ENCODE measurements around the gene SLC40A1. TPM values are rescaled to one million over a fixed set of nuclear protein-coding genes. Genes with fewer than 3 reads are reported as not detected.

SLC40A1 gene
- total and polyA plus RNA-seq, 2 of the 8 experiments (the other 6 are each of a cell fraction or from before 2014, with no cell fraction given), result 0.03 TPM; not detected in 1

DNA sequence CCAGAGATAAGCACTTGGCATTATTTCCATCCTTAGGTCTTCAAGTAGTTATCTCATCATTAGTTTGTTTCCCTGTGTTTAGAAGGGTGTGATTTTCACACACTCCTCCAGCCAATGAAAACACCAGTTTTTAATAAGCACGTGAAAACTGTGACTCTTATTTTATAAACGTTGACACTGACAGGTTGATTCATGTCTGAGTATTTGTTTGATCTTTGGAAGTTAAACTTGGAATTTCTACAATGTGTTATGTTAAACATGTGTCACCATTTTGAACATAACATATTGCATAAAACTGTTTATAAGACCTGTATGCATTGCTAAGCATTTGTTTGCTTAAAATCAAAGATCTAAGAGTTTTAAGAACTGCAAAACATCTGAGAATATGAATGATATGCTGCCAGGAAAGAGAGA, 27.6 kb downstream of the SLC40A1 start:
- Histone ChIP-seq H2BK120ac (replicated peaks; ENCODE audit: low read depth, low read length) (no peak overlapping the region), H2BK20ac (ENCODE audit: low read length) (no peak overlapping the region), H3K4ac (replicated peaks; ENCODE audit: insufficient read length, low read depth, low read length) (no peak overlapping the region), H3K14ac (ENCODE audit: insufficient read length) (no peak overlapping the region), H3K79me2 (ENCODE audit: control insufficient read depth in 1 of 2, insufficient read depth in 2 of 2, low read length in 2 of 2) (no peaks in the 10 kb centered on the region), H3K9me3 (ENCODE audit: insufficient read depth in 2 of 2, low read depth in 1 of 2, low read length in 1 of 2) (no peaks in the 10 kb centered on the region), H3K23ac (ENCODE audit: insufficient read length) (no peak overlapping the region), H3K56ac (replicated peaks; ENCODE audit: insufficient read length, low read depth, low read length) (no peak overlapping the region), H4K5ac (ENCODE audit: insufficient read length, low read depth, low read length) (no peak overlapping the region), H2AK5ac (ENCODE audit: low read depth, low read length) (no peak overlapping the region), H3K4me2 (ENCODE audit: insufficient read depth in 1 of 2, low read depth in 2 of 2, low read length in 2 of 2) (no peak overlapping the region), H3K27ac (ENCODE audit: low read depth, low read length) (no peak overlapping the region), H3K4me3 (ENCODE audit: extremely low read depth in 1 of 4, insufficient read depth in 2 of 4, low read depth in 3 of 4, low read length in 4 of 4) (no peak overlapping the region), H2BK5ac (ENCODE audit: low read depth, low read length) (no peak overlapping the region), H3K27me3 (replicated peaks in 1 of 4; ENCODE audit: control insufficient read depth in 3 of 4, extremely low read depth in 1 of 4, insufficient read depth in 3 of 4, low read length in 3 of 4) (no peaks in the 10 kb centered on the region), H2AFZ (ENCODE audit: low read length) (no peak overlapping the region), H2BK15ac (ENCODE audit: low read length) (no peak overlapping the region), H3K23me2 (ENCODE audit: low read depth, low read length) (no peaks in the 10 kb centered on the region), H3K36me3 (ENCODE audit: control insufficient read depth in 2 of 4, insufficient read depth in 4 of 4, low read length in 3 of 4) (no peaks in the 10 kb centered on the region), H3K4me1 (replicated peaks in 1 of 4; ENCODE audit: control insufficient read depth in 3 of 4, insufficient read depth in 4 of 4, low read length in 3 of 4) (peaks cover 0 to 6% (median 2%) of the 10 kb centered on the region in 4 experiments; a peak in 2 of 7 replicates), H3K18ac (ENCODE audit: extremely low read depth, low read length) (no peak overlapping the region), H4K8ac (ENCODE audit: extremely low read depth, insufficient read depth, low read length) (no peak overlapping the region), H3K9ac (replicated peaks in 1 of 4; ENCODE audit: extremely low read depth in 1 of 4, low read depth in 3 of 4, low read length in 3 of 4) (no peak overlapping the region), H3K79me1 (ENCODE audit: low read depth, low read length) (no peaks in the 10 kb centered on the region), H4K20me1 (replicated peaks in 1 of 2; ENCODE audit: control insufficient read depth in 1 of 2, insufficient read depth in 2 of 2, low read length in 2 of 2) (no peaks in the 10 kb centered on the region), H4K91ac (replicated peaks; ENCODE audit: insufficient read length, low read length) (no peak overlapping the region), H2BK12ac (ENCODE audit: low read depth, low read length) (no peak overlapping the region)
- DNase-seq (ENCODE audit: low read depth in 1 of 2, low spot score in 2 of 2), result no peak
- no peak for FAIRE-seq
- 77% methylated on average over 2 of the region's 2 CpGs; no CpG with 5 or more reads in 1 of the 2 experiments for WGBS, 2 experiments (ENCODE audit: extremely low coverage in 1 of 2, insufficient coverage in 1 of 2, insufficient read length in 1 of 2, insufficient replicate concordance in 2 of 2, low coverage in 1 of 2, low lambda C conversion rate in 2 of 2, missing lambda C conversion rate in 1 of 2)
- CTCF ChIA-PET (ENCODE audit: partially characterized antibody), result interaction anchor here (1.0 kb wide), 1 partner anchor 15 kb away, joined by 3 read pairs; no protein-coding TSS in a partner anchor
- POLR2A ChIA-PET (ENCODE audit: partially characterized antibody), result no interaction called here
- TF ChIP-seq CBX8 (IDR thresholded peaks at IDR 0.05; ENCODE audit: borderline replicate concordance, low read depth, low read length) (no peak), FOSL1 (IDR thresholded peaks at IDR 0.05; ENCODE audit: insufficient read depth, low read depth, low read length) (no peak), SIX5 (IDR thresholded peaks at IDR 0.05; ENCODE audit: low read depth, low read length) (no peak), BRCA1 (IDR thresholded peaks at IDR 0.05; ENCODE audit: low read depth, low read length) (no peak), BCL11A (IDR thresholded peaks at IDR 0.05; ENCODE audit: low read depth in 2 of 2, low read length in 2 of 2) (no peak), SRF (IDR thresholded peaks at IDR 0.05; ENCODE audit: low read depth, low read length) (no peak), RBBP5 (IDR thresholded peaks at IDR 0.05; ENCODE audit: borderline replicate concordance, low read depth, low read length) (no peak), YY1 (IDR thresholded peaks at IDR 0.05; ENCODE audit: low read depth, low read length) (no peak), KDM1A (IDR thresholded peaks at IDR 0.05; ENCODE audit: borderline replicate concordance, low read length) (no peak), RFX5 (IDR thresholded peaks at IDR 0.05; ENCODE audit: borderline replicate concordance, low read depth, low read length) (no peak), NANOG (IDR thresholded peaks at IDR 0.05; ENCODE audit: insufficient read depth, low read depth, low read length, poor library complexity, severe bottlenecking) (no peak)
- TF ChIP-seq, protein P1, sequence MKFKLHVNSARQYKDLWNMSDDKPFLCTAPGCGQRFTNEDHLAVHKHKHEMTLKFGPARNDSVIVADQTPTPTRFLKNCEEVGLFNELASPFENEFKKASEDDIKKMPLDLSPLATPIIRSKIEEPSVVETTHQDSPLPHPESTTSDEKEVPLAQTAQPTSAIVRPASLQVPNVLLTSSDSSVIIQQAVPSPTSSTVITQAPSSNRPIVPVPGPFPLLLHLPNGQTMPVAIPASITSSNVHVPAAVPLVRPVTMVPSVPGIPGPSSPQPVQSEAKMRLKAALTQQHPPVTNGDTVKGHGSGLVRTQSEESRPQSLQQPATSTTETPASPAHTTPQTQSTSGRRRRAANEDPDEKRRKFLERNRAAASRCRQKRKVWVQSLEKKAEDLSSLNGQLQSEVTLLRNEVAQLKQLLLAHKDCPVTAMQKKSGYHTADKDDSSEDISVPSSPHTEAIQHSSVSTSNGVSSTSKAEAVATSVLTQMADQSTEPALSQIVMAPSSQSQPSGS (IDR thresholded peaks at IDR 0.05; ENCODE audit: low read length), result no peak
- TF ChIP-seq, protein P2, sequence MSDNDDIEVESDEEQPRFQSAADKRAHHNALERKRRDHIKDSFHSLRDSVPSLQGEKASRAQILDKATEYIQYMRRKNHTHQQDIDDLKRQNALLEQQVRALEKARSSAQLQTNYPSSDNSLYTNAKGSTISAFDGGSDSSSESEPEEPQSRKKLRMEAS (IDR thresholded peaks at IDR 0.05), result no peak

All from H1 (cell line).